ENCODE measurements around the gene LAYN.

LAYN gene

GRCh38 chr11:111531136-111531535, 9.4 kb upstream of the LAYN start:
- no peak for DNase-seq (ENCODE audit: low spot score)

GRCh38 chr11:111531687-111532364, 8.7 kb upstream of the LAYN start:
- peak; percentile 50 for DNase-seq (ENCODE audit: low spot score)

- DNase-seq (ENCODE audit: low spot score): no peak
Observed at GRCh38 chr11:111532365-111532709, 8.2 kb upstream of the LAYN start.

GRCh38 chr11:111535281-111535680, 5.2 kb upstream of the LAYN start:
- no peak for DNase-seq (ENCODE audit: low spot score)

GRCh38 chr11:111537336-111537860, 3.1 kb upstream of the LAYN start:
- no peak for DNase-seq (ENCODE audit: low spot score)

GRCh38 chr11:111538407-111539114, 2.0 kb upstream of the LAYN start:
- no peak for DNase-seq (ENCODE audit: low spot score)

GRCh38 chr11:111539426-111540113, 950 bp upstream of the LAYN start:
- no peak for DNase-seq (ENCODE audit: low spot score)

- no peak for DNase-seq (ENCODE audit: low spot score)
Observed at GRCh38 chr11:111540937-111541253, 375 bp downstream of the LAYN start.

- no peak for DNase-seq (ENCODE audit: low spot score)
Observed at GRCh38 chr11:111541254-111542061, 938 bp downstream of the LAYN start.

- DNase-seq (ENCODE audit: low spot score): no peak
Observed at GRCh38 chr11:111542606-111543275, 2.2 kb downstream of the LAYN start.

- DNase-seq (ENCODE audit: low spot score): no peak
Observed at GRCh38 chr11:111548525-111548924, 8.0 kb downstream of the LAYN start.

- no peak for DNase-seq (ENCODE audit: low spot score)
Observed at GRCh38 chr11:111549196-111549868, 8.8 kb downstream of the LAYN start.

- no peak for DNase-seq (ENCODE audit: low spot score)
Observed at GRCh38 chr11:111549869-111550203, 9.3 kb downstream of the LAYN start.

- no peak for DNase-seq (ENCODE audit: low spot score)
Observed at GRCh38 chr11:111550258-111550657, 9.7 kb downstream of the LAYN start.

GRCh38 chr11:111554532-111554931, 14.0 kb downstream of the LAYN start:
- peak; percentile 39 for DNase-seq (ENCODE audit: low spot score)

GRCh38 chr11:111555255-111555654, 14.7 kb downstream of the LAYN start:
- no peak for DNase-seq (ENCODE audit: low spot score)

- DNase-seq (ENCODE audit: low spot score): no peak
Observed at GRCh38 chr11:111557425-111558111, 17.0 kb downstream of the LAYN start.

GRCh38 chr11:111559800-111560464, 19.4 kb downstream of the LAYN start:
- DNase-seq (ENCODE audit: low spot score): no peak

- no peak for DNase-seq (ENCODE audit: low spot score)
Observed at GRCh38 chr11:111560800-111561199, 20.3 kb downstream of the LAYN start.

- no peak for DNase-seq (ENCODE audit: low spot score)
Observed at GRCh38 chr11:111561306-111561705, 20.8 kb downstream of the LAYN start.
